NCI-H526 treated with DMSO at 0.1 percent for 48 hours (cell line): Measurements from ENCODE around the gene CISD3.

ENCODE experiments used
- DNase-seq: peaks from one replicate; lab custom pipeline; 2025; lab: John Stamatoyannopoulos, UW

The CISD3 gene, protein sequence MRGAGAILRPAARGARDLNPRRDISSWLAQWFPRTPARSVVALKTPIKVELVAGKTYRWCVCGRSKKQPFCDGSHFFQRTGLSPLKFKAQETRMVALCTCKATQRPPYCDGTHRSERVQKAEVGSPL

DNA sequence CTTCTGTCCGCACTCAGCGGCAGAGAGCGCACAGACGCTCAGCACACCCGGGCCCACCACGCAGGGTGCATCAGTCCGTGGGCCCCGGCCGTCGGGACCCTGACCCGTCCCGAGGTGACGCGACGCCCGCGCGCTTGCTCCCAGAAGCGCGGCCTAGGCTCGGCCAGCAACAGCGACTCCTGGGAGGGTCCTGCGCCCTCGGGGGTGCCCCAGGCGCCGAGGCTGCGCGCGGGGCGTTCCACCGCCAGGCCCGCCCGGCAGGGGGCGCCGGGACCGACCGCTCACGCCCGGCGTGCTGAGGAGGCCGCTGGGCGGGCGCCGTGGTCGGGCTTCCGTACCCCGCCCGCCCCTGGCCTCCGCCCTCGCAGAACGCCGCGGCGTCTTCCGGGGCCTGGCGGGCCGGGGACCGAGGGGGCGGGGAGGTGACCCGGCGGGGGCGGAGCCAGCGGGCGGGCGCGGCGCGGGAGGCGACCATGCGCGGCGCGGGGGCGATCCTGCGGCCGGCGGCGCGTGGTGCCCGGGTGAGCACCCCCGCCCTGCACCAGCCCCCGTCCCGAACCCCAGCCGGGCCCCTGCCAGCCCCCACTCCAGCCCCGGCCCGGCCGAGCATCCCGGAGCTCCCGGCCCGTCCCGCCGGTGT, at the start of gene CISD3:
Gene CISD3, plus strand, starts transcription at position 456 of the 640 bp plus-strand sequence. Its CDS starts 18 bp downstream, at position 474.
- peak; percentile 60 for DNase-seq

DNA sequence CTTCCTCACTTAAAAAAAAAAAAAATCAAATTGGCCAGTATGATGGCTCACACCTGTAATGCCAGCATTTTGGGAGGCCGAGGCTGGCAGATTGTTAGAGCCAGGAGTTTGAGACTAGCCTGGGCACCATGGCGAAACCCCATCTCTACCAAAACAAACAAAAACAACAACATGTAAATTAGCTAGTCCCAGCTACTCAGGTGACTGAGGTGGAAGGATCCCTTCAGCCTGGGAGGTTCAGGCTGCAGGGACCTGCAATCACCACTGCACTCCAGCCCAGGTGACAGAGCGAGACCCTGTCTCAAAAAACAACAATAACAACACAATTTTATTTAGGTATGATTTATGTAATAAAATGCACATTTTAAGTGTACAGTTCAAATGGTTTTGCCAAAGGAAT, 49.0 kb upstream of the CISD3 start:
- DNase-seq = no peak

DNA sequence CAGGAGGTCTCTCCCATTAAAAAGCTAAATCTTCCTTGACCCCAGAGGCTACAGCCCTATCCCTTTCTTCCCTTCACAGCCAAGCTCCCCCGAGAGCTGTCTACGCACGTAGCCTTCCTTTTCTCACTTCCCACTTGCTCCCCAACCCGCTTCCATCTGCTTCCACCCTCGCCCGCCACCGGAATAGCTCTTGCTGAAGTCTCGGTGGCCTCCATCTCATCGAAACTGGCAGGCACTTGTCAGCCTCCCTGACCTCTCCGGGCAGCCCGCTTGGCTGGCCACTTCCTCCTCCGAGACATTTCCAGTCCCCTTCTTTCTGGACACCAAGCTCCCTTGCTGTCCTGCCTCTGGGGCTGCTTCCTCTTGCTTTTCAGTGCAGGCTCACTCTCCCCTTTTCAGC, 44.6 kb upstream of the CISD3 start:
- DNase-seq = no peak

DNA sequence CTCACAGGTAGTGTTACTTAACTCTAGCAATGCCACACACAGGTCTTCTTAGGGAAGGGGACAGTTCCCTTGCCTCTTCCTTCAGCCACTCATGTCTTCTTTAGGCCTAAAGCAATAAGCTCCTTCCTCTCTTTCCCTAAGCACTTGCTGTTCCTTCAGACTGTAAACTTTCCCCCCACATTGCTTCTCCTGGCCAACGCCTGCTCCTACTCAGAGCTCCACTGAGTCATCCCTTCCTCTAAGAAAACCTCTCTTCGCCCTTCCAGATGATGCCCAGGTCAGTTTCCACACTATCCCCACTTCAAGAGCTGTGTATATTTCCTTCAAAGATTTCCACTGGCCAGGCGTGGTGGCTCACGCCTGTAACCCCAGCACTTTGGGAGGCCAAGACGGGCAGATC, 42.9 kb upstream of the CISD3 start:
- no peak for DNase-seq

DNA sequence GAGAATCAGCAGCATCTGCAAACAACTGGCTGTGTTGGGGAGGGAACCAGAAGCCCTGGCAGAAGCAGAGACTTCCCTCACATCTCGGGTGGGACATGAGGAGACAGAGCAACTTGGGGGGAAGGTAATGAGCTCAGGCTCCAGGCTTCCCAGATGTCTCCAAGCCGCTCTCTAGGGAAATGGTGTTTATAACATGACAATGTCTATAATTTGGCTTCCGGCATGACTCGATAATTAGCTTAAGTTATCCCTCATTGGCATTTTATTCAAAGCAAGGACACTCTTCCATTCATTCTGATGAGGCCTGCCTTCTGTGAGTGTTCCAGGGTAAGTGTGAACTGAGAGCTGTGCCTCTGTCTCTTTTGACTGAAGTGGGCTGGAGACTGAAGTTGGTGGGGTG, 39.8 kb upstream of the CISD3 start:
- DNase-seq = peak; percentile 11

DNA sequence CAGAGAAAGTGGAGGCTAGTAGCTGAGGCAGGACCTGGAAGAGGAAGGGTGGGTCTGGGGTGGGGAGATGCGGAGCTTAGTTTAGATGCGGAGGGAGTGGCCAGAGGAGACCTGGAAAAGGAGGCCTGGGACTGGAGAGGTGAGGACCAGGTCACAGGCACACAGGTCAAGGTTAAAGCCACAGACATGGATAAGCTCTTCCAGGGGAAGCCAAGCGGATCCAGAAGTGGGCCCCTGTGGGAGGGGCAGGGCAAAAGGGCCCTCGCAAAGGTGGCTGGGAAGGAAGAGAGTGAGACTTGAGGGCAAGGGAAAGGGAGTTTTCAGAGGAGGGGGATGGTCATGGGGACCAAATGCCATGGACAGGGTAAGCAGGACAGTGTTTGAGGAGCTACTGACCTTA, 39.0 kb upstream of the CISD3 start:
- no peak for DNase-seq

DNA sequence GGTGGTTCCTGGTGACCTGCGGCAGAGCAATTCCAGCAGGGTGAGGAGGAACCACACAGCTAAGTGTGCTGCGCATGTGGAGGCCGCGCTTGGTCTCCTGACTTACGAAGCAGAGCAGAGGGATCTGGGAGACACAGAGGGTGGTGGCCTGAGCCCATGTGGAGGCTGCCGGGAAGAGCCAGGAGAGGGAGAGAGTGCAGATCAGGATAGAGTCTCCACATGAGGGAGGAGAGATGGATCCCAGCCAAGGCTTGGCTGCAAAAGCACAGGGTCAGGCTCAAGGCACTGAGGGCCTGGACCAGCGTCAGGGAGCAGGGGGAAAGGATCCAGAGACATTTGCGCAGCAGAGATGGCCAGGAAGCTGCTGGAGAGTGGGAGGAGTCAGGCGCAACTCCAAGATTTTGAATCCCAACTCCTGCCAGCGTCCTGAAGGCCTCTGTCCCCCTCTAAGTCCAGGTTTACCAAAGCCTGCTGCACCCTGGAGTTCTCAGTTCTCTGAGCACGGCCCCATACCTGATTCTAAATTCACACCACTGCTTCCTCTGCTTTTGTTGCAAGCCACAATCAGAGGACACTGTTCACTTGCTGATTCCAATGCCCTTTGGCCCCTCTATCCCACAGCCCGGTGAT, 36.3 kb upstream of the CISD3 start:
- DNase-seq = no peak

DNA sequence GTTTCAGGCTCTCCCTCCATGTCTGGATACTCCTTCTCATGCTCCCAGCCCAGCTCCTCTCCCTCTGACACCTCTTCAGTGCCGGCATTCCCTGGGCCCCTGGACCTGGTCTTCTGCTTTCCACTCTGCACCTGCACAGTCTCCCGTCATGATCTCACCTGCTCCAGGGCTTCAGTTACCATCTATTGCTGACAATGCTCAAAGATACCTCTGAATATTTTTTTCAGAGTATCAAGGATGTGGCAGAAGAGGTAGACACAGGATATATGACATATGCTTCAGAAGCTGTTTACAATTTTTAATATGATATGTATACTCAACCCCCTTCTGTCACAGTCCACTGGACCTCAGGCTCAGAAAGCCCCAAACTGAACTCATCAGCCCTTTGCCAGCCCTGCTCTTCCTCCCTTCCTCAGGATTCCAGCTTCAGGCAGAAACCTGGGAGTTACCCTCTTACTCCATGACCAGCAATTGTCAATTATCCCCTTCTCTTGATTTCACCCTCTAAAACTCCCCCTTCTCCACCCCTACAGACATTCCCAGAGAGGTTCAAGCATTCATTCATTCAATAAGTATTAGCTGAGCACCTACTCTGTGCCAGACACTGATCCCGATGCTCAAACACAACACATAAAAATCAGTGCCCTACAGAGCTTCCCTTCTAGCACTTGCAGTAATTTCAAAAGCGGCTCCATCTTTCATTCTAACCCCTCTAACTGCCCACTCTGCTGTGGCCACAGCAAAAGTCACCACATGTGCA, 32.9 kb upstream of the CISD3 start:
- no peak for DNase-seq

DNA sequence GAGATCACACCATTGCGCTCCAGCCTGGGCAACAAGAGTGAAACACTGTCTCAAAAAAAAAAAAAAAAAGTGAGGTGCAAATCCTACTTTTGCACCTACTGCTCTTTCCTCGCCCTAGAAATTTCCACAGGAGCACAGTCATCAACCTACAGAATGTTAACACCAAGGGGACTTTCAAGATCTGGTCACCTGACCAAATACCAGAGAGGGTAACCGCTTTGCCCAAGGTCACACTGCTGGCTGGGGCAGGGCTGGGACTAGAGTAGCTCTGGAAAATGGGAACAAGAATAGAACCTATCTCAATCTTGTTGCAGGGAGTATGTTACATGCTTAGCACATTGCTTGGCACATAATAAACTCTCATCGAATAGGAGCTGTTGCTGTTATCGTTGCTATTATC, 31.4 kb upstream of the CISD3 start:
- no peak for DNase-seq

DNA sequence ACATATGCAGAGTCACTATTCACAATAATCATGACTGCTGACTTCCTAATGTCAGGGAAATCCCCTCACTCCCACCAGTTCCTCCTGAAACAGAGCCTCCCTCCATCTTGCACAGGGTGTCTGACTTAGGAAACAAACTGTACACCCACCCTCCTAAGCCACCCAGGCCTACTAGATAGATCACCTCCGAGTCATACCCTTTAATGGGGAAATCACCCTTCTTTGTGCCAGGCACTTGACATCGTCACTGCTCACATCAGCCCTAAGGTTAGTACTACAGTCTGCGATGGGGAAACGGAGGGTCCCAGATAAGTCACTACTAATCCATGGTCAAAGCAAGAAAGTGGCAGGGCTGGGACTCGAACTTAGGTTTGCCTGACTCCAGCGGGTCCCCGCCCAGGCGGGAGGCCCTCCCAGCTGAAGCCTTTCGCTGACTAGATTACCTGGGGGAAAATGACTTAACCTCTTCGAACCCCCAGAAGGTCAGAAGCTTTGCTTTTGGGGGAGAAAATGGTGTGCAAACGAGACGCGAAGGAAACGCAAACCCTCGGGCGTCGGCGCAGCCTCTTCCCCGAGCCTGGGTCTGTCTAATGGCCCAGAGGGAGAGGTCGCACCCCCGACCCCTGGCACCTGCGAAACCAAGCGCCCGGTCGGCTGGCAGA, 28.5 kb upstream of the CISD3 start:
- no peak for DNase-seq

DNA sequence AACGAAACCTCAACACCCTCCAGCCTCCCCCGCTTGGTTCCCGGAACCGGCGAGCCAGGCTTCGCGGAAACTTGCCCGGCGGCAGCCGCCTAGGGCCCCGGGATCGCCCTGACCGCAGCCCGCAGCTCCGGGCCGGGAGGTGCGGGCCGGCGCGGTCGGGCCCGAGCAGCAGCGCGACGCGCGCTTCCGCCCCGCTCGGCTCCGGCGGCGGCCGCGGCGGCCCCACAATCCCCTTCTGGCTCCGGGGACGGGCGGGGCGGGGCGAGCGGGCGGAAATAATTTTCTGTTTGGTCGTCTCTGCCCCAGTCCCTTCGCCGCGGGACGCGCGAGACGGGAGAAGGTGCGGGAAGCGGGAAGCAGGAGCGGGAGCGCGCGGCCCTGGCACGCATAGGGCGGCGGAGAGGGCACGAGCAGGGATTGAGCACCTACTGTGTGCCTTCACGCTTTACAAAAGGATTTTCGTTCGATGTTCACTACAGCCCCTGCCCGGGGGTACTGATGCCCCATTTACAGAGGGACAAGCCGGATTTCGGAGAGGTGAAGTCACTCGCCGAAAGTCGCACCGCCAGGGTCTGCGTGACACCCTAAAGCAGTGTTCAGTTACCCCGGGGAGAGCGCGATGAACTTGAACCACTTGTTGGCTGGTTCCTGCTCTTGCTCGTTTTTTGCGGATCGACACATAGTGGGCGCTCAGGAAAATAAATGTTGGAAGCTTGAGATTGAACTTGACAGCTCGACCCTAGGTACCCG, 27.8 kb upstream of the CISD3 start:
- peak; percentile 55 for DNase-seq

DNA sequence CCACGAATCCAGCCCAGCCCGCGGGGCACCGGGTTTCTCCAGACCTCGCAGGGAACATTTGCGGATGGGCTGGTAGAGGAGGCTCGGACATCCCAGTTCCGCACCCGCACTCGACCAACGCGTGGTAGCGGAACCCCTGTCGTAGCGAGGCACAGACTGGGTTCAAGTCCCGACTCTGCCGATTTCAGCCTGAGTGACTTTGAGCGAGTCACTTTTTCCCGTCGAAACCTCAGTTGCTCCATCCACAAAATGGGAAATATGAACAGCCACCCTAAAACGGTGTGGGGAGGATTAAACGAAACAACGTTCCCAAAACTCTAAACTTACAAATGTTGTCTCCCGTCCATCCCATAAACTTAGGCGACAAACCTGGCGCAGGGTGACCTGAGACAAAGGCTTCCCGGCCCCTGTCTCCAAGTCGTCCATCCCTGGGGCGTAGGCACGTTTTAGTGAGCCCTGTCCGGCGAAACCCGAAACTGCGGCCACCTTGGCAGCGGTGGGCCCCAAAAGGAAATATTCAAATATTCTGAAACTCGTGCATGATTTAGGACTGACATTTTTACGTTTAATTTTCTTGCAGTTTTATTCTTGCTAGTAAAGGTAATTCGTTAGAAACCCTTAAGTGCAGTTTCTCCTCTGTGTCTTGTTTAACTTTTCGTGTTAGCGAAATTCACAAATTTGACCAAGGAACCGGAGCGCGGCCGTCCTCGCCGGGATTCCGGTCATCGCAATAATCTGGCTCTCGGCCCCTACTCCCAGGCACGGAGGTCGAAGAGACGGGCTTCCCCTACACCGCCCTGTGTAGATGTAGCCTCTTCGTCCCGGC, 27.0 kb upstream of the CISD3 start:
- no peak for DNase-seq

DNA sequence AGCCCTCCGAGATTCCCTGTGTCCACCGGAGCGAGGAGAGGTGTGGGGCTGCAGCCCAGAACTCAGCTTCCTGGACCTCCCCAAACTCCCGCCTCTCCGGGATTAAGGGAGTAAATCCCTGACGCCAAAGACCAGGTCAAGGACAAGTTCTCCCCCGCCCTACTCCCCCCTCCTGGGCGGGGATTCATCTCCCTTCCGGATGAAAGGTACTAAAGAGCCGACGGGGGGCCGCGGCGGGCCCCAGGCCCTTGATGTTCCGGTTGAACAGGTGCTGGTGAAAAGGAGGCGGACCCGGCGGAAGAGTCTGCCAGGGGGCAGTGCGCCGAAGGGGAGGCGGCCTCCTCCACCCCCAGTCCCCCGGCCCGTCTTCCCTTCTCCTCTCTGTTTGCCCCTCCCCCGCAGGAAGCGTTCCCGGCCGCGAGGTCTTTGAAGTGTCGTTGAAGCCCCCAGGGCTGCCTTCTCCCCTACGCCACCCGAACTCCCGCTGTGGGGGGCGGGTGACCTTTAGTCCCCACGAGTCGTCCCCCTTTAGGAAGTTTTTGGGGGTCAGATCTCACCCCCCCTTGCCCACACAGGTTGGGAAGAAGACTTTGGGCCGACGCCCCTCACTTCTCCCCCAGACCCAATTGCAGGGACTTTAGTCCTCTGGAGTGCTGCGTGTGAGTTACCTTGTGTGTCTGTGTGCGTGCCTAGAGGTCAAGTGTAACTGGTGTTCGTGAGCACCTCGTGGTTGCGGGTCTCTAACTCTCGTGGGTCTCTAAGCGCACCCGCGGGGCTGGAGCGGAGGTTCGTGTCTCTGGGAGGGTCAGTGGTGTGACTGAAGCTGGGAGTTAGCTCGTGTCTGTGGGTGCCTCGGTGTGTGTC, 26.2 kb upstream of the CISD3 start:
- DNase-seq = peak; percentile 84

DNA sequence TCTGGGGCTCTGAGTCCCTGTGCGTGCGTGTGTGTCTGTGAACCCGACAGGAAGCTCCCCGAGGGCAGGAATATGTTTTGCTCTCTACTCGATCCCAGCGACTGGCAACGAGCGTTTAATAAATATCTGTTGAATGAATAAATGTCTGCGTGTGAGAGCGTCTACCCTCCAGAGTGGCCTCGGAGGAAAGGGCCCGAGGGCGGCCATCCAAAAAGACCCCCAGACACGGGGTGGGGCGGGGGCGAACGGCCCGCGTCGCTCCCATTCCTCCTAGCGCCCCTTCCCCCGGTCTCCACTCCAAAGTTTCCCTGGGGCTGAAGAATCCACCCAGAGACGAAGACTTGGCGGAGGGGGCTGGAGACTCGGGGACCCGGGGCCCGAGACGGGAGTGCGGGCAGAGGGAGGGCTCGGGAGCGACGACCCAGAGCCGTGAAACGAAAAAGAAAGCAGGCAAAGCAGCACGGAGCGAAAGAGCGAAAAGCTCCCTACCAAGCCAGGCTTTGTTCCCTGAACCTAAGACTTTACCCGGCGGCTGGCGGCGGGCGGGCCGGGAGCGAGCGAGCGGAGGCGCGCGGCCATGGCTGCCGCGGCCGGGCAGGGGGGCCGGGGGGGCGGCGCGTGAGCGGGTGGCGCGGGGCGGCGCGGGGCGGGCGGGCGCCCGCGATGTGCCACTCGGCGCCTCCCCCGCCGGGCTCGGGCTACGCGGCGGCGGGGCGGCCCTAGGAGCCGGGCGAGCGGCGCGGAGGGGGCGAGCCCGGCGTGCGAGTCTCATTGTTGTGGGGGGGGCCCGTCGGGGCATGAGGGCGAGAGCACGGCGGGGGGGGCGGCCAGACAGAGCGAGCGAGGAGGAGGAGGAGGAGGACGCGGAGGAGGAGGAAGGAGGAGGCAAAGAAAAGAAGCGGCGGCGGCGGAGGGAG, 25.3 kb upstream of the CISD3 start, which contains the start of gene MLLT6:
Gene MLLT6, plus strand, starts transcription at position 668 of the 917 bp plus-strand sequence. CDS start 360 bp downstream, outside the sequence.
- peak; percentile 59 for DNase-seq

DNA sequence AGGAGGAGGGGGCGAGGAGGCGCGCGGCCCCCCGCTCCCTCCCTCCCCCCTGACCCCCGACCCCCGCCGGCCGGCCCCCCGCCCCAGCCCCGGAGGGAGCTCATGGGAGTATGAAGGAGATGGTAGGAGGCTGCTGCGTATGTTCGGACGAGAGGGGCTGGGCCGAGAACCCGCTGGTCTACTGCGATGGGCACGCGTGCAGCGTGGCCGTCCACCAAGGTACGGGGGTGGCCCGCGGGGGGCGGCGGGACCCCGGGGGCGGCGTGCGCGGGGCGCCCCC, 24.7 kb upstream of the CISD3 start:
- DNase-seq = no peak

DNA sequence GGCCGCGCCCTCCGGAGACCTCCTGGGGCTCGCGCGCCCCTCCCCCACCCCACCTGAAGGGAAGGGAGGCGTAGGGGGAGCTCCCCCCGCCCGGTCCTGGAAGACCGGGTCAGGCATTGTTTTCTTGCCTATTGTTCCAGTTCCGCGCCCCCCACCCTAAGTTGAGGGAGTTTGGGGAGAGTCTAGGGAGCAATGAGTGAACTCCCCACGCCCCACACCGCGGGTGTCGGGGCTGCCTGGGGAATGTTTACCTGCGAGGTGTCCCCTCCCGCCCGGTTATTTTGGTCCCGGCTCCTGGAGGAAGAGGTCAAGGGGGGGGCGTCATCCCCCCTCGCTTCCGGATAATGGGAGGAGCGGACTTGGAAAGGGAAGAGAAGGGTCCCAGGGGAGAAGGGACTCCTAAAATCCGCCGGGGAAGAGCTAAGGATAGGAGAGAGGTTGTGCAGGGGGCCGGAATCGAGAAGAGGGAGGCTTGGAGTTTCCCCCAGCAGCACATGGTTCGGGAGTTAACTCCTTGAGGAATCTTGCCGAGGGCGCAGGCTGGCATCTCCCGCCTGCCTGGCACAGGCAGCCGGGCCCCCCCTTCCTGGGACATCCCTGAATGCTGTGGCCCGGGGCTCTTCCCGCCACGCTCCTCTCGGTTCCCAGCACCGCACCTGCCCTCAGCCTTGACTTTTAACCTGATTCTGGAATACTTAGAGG, 24.2 kb upstream of the CISD3 start:
- peak; percentile 46 for DNase-seq

DNA sequence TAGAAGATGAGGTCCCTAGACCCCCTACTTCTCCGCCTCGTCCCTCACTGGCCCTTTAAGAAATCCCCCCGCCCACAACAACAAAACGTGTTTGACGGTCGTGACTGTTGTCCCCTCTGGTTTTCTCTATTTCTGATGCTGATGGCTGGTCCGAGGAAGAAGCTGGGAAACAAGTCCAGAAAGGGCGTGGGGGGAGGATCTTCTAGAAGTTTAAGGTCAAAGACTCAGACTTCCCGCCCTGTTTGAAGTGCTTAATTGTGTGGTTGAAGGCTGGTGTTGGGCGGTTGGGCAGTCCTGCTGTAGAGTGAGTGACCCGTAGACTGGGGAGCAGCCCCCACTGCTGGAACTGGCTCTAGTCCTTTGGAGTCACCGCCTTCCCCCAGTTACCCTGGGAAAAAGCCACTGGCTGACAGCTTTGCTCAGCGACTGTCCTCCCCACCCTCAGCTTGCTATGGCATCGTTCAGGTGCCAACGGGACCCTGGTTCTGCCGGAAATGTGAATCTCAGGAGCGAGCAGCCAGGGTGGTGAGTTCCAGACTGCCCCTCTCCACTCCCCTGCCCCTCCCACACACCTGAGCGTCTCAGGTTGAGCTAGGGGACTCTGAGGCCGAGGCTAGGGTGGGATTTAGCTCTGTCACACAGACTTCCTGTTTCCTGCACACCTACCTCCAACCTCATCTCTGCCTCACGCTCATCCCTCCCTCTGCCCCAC, 23.5 kb upstream of the CISD3 start:
- no peak for DNase-seq
